Measurements from ENCODE around the gene HYAL3.
"Not testable (repeated sequence)": the region's sequence is repeated elsewhere in the genome, so short reads cannot be mapped to it uniquely, and the experiment has no call there.

HYAL3 gene

GRCh38 chr3:50258029-50258680 lies 41.0 kb downstream of the HYAL3 start:
- no peak for DNase-seq (ENCODE audit: low read depth in 2 of 2)

- DNase-seq (ENCODE audit: low read depth in 2 of 2), result no peak
Measured at GRCh38 chr3:50256978-50257890, 42.0 kb downstream of the HYAL3 start.

- DNase-seq (ENCODE audit: low read depth in 2 of 2), result no peak
Measured at GRCh38 chr3:50255251-50255615, 44.0 kb downstream of the HYAL3 start.

- no peak for DNase-seq (ENCODE audit: low read depth in 2 of 2)
Measured at GRCh38 chr3:50254577-50255250, 44.5 kb downstream of the HYAL3 start.

- no peak for DNase-seq (ENCODE audit: low read depth in 2 of 2)
Measured at GRCh38 chr3:50251220-50251619, 48.0 kb downstream of the HYAL3 start.

GRCh38 chr3:50250514-50250913 lies 48.7 kb downstream of the HYAL3 start:
- DNase-seq (ENCODE audit: low read depth in 2 of 2), result no peak

- no peak for DNase-seq (ENCODE audit: low read depth in 2 of 2)
Measured at GRCh38 chr3:50249457-50249856, 49.7 kb downstream of the HYAL3 start.

- no peak for DNase-seq (ENCODE audit: low read depth in 2 of 2)
Measured at GRCh38 chr3:50248387-50248786, 50.8 kb downstream of the HYAL3 start.

- DNase-seq (ENCODE audit: low read depth in 2 of 2), result peak; percentile 66 to 83
Measured at GRCh38 chr3:50246517-50246954, 52.7 kb downstream of the HYAL3 start.

- peak; percentile 79 to 85 for DNase-seq (ENCODE audit: low read depth in 2 of 2)
Measured at GRCh38 chr3:50245831-50246516, 53.2 kb downstream of the HYAL3 start.

- no peak for DNase-seq (ENCODE audit: low read depth in 2 of 2)
Measured at GRCh38 chr3:50245251-50245745, 53.9 kb downstream of the HYAL3 start.

- not testable (repeated sequence) for DNase-seq (ENCODE audit: low read depth in 2 of 2)
Measured at GRCh38 chr3:50244813-50245212, 54.4 kb downstream of the HYAL3 start.

GRCh38 chr3:50243543-50243895 lies 55.7 kb downstream of the HYAL3 start:
- no peak for DNase-seq (ENCODE audit: low read depth in 2 of 2)

- DNase-seq (ENCODE audit: low read depth in 2 of 2), result no peak
Measured at GRCh38 chr3:50242851-50243542, 56.2 kb downstream of the HYAL3 start.
